Kidney epithelial cell (primary cell): ENCODE results near the gene EXOC3L1. TPM values are rescaled to one million over a fixed set of nuclear protein-coding genes. Genes with fewer than 3 reads are reported as not detected.

Experiments
- DNase-seq: peaks from one replicate; pipeline ENCODE4 v3.0.0-alpha.2; 2010; ENCODE audit warnings: low read depth
- H3K27me3 ChIP-seq: 2 replicates; pipeline ENCODE4 v1.6.0; 2011; ENCODE audit warnings: low read length; ENCODE audit not compliant: control insufficient read depth, insufficient read depth
- H3K36me3 ChIP-seq: 2 replicates; pipeline ENCODE4 v1.5.1; 2011; ENCODE audit warnings: low read length; ENCODE audit not compliant: control insufficient read depth, insufficient read depth
- H3K4me3 ChIP-seq: 2 replicates; pipeline ENCODE4 v1.5.1; 2011; ENCODE audit warnings: low read depth, mild to moderate bottlenecking, control low read depth, low read length
- CTCF ChIP-seq: IDR thresholded peaks from 2 replicates; pipeline ENCODE4 v1.5.1; 2011; ENCODE audit warnings: mild to moderate bottlenecking, moderate library complexity, low read length, control low read depth, inconsistent platforms; ENCODE audit not compliant: insufficient read depth, poor library complexity, severe bottlenecking
- total RNA-seq: library from RNA; depleted of rRNA; stranded (reverse); fragments of >200 nt; gene quantifications from 2 replicates; pipeline ENCODE4 v1.2.3, GENCODE V29; 2015

EXOC3L1 gene
- total RNA-seq, 1 donor from 2014 or later = 0.25 TPM

- DNase-seq = no peak
- TF ChIP-seq CTCF = no peak
- Histone ChIP-seq H3K27me3 (peaks cover 29% of the 10 kb centered on the region), H3K4me3 (no peak overlapping the region), H3K36me3 (peaks cover 4% of the 10 kb centered on the region)
Observed at GRCh38 chr16:67149276-67150046, 40.5 kb downstream of the EXOC3L1 start.

- DNase-seq = no peak
- TF ChIP-seq CTCF = no peak
- H3K4me3 ChIP-seq = no peak overlapping the region
- H3K36me3 ChIP-seq = peaks cover 4% of the 10 kb centered on the region
- H3K27me3 ChIP-seq = peaks cover 23% of the 10 kb centered on the region
Observed at GRCh38 chr16:67148656-67149275, 41.2 kb downstream of the EXOC3L1 start.

GRCh38 chr16:67148221-67148620 lies 41.7 kb downstream of the EXOC3L1 start:
- no peak for TF ChIP-seq CTCF
- Histone ChIP-seq H3K27me3 (peaks cover 23% of the 10 kb centered on the region), H3K36me3 (peaks cover 4% of the 10 kb centered on the region), H3K4me3 (no peak overlapping the region)
- DNase-seq = no peak

- TF ChIP-seq CTCF = no peak
- Histone ChIP-seq H3K4me3 (no peak overlapping the region), H3K36me3 (peaks cover 4% of the 10 kb centered on the region), H3K27me3 (peaks cover 20% of the 10 kb centered on the region)
- no peak for DNase-seq
Observed at GRCh38 chr16:67147437-67148140, 42.3 kb downstream of the EXOC3L1 start.

GRCh38 chr16:67146523-67147357 lies 43.2 kb downstream of the EXOC3L1 start:
- Histone ChIP-seq H3K4me3 (no peak overlapping the region), H3K27me3 (peaks cover 19% of the 10 kb centered on the region), H3K36me3 (peaks cover 4% of the 10 kb centered on the region)
- DNase-seq = no peak
- peak; percentile 11 for TF ChIP-seq CTCF
